HepG2 (cell line): ENCODE measurements around the gene DDN. TPM values are rescaled to one million over a fixed set of nuclear protein-coding genes. Genes with fewer than 3 reads are reported as not detected.

Source experiments
- AGO1 ChIP-seq: fragments of 200-400 bp; formaldehyde crosslinking; IDR thresholded peaks from 2 replicates; pipeline ENCODE4 v1.6.1; 2017; ENCODE audit warnings: mild to moderate bottlenecking, low read depth, low read length, moderate library complexity; ENCODE audit not compliant: poor library complexity, severe bottlenecking
- ARID2 ChIP-seq: sonication (generic); formaldehyde crosslinking; IDR thresholded peaks from 2 replicates; pipeline ENCODE4 v1.8.1; 2022; ENCODE audit warnings: mild to moderate bottlenecking, missing genetic modification reagents, borderline replicate concordance
- ASH2L ChIP-seq: fragments of 300-600, 200-600 bp; sonication (generic); IDR thresholded peaks from 2 replicates; pipeline ENCODE4 v1.7.0; 2017; ENCODE audit warnings: low read depth, mild to moderate bottlenecking, moderate library complexity, mixed read lengths, low read length; ENCODE audit not compliant: insufficient read length
- ATF2 ChIP-seq: sonication (generic); formaldehyde crosslinking; IDR thresholded peaks from 2 replicates; pipeline ENCODE4 v1.4.0; 2020; ENCODE audit warnings: missing genetic modification reagents
- LCORL ChIP-seq, 2 experiments: fragments of 450-650 bp in 1 of 2; sonication (generic) in 1 of 2; formaldehyde crosslinking in 1 of 2; IDR thresholded peaks; 2 replicates each; pipeline versions ENCODE4 v1.5.0 to v1.6.1; 2017 to 2020; ENCODE audit warnings: antibody characterized with exemption in 1 of 2, missing genetic modification reagents in 1 of 2
- MBD4 ChIP-seq: IDR thresholded peaks from 2 replicates; pipeline ENCODE4 v1.6.1; 2012; ENCODE audit warnings: low read length, inconsistent platforms, borderline replicate concordance
- MEIS2 ChIP-seq: sonication (generic); formaldehyde crosslinking; IDR thresholded peaks from 2 replicates; pipeline ENCODE4 v1.9.0; 2021; ENCODE audit warnings: mild to moderate bottlenecking, missing genetic modification reagents
- RBAK ChIP-seq: sonication (generic); formaldehyde crosslinking; IDR thresholded peaks from 2 replicates; pipeline ENCODE4 v1.5.1; 2020; ENCODE audit warnings: mild to moderate bottlenecking, missing genetic modification reagents
- ZNF18 ChIP-seq: sonication (generic); formaldehyde crosslinking; IDR thresholded peaks from 2 replicates; pipeline ENCODE4 v1.8.0; 2022; ENCODE audit warnings: mild to moderate bottlenecking, missing genetic modification reagents; ENCODE audit not compliant: insufficient replicate concordance
- ZNF451 ChIP-seq: sonication (generic); formaldehyde crosslinking; IDR thresholded peaks from 2 replicates; pipeline ENCODE4 v1.5.0; 2020; ENCODE audit warnings: mild to moderate bottlenecking, missing genetic modification reagents
- ZNF580 ChIP-seq: IDR thresholded peaks from 2 replicates; pipeline ENCODE4 v1.6.1; 2016; ENCODE audit warnings: low read depth, borderline replicate concordance
- ZNF777 ChIP-seq: sonication (generic); formaldehyde crosslinking; IDR thresholded peaks from 2 replicates; pipeline ENCODE4 v1.4.0; 2020; ENCODE audit warnings: missing genetic modification reagents
- polyA plus RNA-seq, 8 experiments: library from polyadenylated mRNA; depleted of rRNA in 3 of 8; stranded (reverse) in 7 of 8; unstranded in 1 of 8; fragments of >200 nt; fragmentation: Illumina TruSeq in 4 of 8; extraction: Trizol in 4 of 8; gene quantifications; 2 replicates each; pipeline versions ENCODE4 v1.2.1 to v1.2.3, GENCODE V29; 2011 to 2016; ENCODE audit warnings: low read depth in 4 of 8, missing spikeins in 1 of 8, mixed read lengths in 1 of 8; ENCODE audit not compliant: insufficient read depth in 1 of 8
- total RNA-seq, 5 experiments: library from RNA; depleted of rRNA; stranded (reverse); fragments of >200 nt; fragmentation: Illumina TruSeq; extraction: Trizol; gene quantifications; 2 replicates each; pipeline ENCODE4 v1.2.3, GENCODE V29; 2016; ENCODE audit warnings: low read depth in 1 of 5
- TF ChIP-seq, protein P1 (sequence below): sonication (generic); formaldehyde crosslinking; IDR thresholded peaks from 2 replicates; pipeline ENCODE4 v1.8.1; 2023; ENCODE audit warnings: mild to moderate bottlenecking, moderate library complexity, missing genetic modification reagents
- TF ChIP-seq, protein P2 (sequence below), 2 experiments: sonication (generic) in 1 of 2; formaldehyde crosslinking in 1 of 2; IDR thresholded peaks; 2 replicates each; pipeline versions ENCODE4 v1.4.0 to v1.6.1; 2018 to 2020; ENCODE audit warnings: missing genetic modification reagents in 2 of 2, borderline replicate concordance in 1 of 2, low read depth in 1 of 2, mild to moderate bottlenecking in 1 of 2, missing biosample characterization in 1 of 2
- TF ChIP-seq, protein P3 (sequence below): sonication (generic); formaldehyde crosslinking; IDR thresholded peaks from 2 replicates; pipeline ENCODE4 v1.5.0; 2020; ENCODE audit warnings: mild to moderate bottlenecking, missing genetic modification reagents, borderline replicate concordance

Gene DDN
- total and polyA plus RNA-seq, 2 of the 13 experiments (the other 11 are each of a cell fraction or from before 2014, with no cell fraction given), result 0.24 to 0.53 TPM

DNA sequence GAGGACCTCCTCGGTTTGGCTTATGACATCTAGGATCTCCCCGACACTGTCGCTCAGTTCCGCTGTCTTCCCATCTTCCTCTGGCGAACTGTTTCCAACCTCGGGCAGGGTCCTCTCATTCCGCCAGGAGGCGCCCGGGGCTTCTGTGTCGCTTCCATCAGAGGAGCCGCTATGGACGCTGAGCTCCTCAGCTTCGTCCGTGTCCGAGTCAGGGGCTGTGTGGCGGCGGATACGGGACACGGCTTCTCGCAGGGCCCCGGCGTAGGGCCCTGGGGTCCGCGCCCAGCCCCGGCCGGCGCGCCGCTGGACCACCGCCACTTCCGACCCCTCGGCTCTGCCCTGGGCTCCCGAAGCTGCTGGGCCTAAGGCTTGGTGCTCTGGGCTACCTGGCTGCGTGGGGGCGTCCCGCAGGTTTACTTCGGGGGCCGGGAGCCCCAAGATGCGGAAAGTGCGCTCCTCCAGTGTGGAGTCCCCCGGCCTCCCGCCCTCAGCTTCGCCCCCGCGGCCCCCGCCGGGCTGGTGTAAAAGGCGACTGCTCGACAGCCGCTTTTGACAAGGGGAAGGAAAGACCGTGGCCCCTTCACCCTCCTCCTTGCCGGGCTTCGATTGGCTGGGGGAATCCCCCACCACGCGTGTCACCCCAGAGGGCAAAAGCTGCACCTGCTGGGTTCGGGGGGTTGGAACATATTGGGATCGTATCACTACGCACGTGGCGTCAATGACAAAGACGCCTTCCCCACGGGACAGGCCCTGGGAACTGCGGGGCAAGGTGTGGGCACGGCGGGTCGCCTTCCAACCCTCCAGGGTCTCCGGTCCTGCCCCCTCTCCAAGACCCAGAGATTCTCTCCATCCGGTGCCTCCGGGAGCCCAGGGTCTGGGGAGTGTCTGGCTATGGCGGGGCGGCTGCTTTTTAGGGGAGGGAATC lies 2.1 kb downstream of the DDN start (continued):
- TF ChIP-seq ZNF18 (CRISPR knock-in tag) (peak; percentile 39), ZNF580 (CRISPR knock-in tag) (0 out of 2 replicates have a peak, but pooled peaks have one; percentile 46), AGO1 (no peak), RBAK (CRISPR knock-in tag) (no peak), LCORL (IDR thresholded peaks at IDR 0.05) (no peak), LCORL (CRISPR knock-in tag; IDR thresholded peaks at IDR 0.05) (peak; percentile 17; the same call in 1 of the 2 replicates), ASH2L (peak; percentile 33), MEIS2 (0 out of 2 replicates have a peak, but pooled peaks have one; percentile 34), ATF2 (CRISPR knock-in tag) (no peak), ZNF451 (CRISPR knock-in tag) (0 out of 2 replicates have a peak, but pooled peaks have one; percentile 17), MBD4 (no peak), ZNF777 (CRISPR knock-in tag) (peak; percentile 81; the same call in 1 of the 2 replicates), ARID2 (0 out of 2 replicates have a peak, but pooled peaks have one; percentile 60)
- TF ChIP-seq, protein P1, sequence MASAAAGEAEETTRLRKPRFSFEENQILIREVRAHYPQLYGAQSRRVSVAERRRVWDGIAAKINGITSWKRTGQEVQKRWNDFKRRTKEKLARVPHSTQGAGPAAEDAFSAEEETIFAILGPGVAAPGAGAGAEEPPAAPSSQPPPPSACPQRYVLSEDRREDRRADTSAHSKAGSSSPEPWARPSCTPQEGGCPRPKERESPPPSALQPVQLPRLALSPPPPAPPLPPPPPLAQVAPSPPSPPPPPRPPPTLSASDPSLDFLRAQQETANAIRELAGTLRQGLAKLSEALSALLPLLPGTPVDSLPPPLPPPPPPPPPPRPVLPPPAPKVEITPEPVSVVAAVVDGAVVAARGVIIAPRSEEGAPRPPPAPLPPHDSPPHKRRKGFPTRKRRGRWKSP (CRISPR knock-in tag), result 0 out of 2 replicates have a peak, but pooled peaks have one; percentile 43
- TF ChIP-seq, protein P2, sequence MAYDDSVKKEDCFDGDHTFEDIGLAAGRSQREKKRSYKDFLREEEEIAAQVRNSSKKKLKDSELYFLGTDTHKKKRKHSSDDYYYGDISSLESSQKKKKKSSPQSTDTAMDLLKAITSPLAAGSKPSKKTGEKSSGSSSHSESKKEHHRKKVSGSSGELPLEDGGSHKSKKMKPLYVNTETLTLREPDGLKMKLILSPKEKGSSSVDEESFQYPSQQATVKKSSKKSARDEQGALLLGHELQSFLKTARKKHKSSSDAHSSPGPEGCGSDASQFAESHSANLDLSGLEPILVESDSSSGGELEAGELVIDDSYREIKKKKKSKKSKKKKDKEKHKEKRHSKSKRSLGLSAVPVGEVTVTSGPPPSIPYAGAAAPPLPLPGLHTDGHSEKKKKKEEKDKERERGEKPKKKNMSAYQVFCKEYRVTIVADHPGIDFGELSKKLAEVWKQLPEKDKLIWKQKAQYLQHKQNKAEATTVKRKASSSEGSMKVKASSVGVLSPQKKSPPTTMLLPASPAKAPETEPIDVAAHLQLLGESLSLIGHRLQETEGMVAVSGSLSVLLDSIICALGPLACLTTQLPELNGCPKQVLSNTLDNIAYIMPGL (CRISPR knock-in tag; IDR thresholded peaks at IDR 0.05; ENCODE audit: borderline replicate concordance in 1 of 2, low read depth in 1 of 2), result peak; percentile 75 to 78; a peak in 3 of 4 replicates
- TF ChIP-seq, protein P3, sequence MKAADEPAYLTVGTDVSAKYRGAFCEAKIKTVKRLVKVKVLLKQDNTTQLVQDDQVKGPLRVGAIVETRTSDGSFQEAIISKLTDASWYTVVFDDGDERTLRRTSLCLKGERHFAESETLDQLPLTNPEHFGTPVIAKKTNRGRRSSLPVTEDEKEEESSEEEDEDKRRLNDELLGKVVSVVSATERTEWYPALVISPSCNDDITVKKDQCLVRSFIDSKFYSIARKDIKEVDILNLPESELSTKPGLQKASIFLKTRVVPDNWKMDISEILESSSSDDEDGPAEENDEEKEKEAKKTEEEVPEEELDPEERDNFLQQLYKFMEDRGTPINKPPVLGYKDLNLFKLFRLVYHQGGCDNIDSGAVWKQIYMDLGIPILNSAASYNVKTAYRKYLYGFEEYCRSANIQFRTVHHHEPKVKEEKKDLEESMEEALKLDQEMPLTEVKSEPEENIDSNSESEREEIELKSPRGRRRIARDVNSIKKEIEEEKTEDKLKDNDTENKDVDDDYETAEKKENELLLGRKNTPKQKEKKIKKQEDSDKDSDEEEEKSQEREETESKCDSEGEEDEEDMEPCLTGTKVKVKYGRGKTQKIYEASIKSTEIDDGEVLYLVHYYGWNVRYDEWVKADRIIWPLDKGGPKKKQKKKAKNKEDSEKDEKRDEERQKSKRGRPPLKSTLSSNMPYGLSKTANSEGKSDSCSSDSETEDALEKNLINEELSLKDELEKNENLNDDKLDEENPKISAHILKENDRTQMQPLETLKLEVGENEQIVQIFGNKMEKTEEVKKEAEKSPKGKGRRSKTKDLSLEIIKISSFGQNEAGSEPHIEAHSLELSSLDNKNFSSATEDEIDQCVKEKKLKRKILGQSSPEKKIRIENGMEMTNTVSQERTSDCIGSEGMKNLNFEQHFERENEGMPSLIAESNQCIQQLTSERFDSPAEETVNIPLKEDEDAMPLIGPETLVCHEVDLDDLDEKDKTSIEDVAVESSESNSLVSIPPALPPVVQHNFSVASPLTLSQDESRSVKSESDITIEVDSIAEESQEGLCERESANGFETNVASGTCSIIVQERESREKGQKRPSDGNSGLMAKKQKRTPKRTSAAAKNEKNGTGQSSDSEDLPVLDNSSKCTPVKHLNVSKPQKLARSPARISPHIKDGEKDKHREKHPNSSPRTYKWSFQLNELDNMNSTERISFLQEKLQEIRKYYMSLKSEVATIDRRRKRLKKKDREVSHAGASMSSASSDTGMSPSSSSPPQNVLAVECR, result peak; percentile 50; the same call in 1 of the 2 replicates
